ENCODE results near the gene DHRS7. TPM values are rescaled to one million over a fixed set of nuclear protein-coding genes. Genes with fewer than 3 reads are reported as not detected.

DHRS7 gene
- total and polyA plus RNA-seq, 2 experiments from 2014 or later = 39.3 to 39.4 TPM

- no peak for TF ChIP-seq CREB1 (CRISPR knock-in tag; IDR thresholded peaks at IDR 0.05; ENCODE audit: low read depth)
- TF ChIP-seq REST (IDR thresholded peaks at IDR 0.05; ENCODE audit: unreplicated experiment) = no peak
- no peak for TF ChIP-seq CTCF (conservative IDR thresholded peaks at IDR 0.05; ENCODE audit: low read depth in 2 of 2)
- TF ChIP-seq EZH2phosphoT487 (IDR thresholded peaks at IDR 0.05; ENCODE audit: unreplicated experiment) = no peak
These were observed 49.4 kb upstream of the DHRS7 start (continued) for GRCh38 chr14:60214415-60215126.

- Mint-ChIP-seq H3K27ac (no peak overlapping the region), H3K9me3 (no peaks in the 10 kb centered on the region), H3K27me3 (ENCODE audit: insufficient read depth, low read depth, poor library complexity) (peaks cover 3% of the 10 kb centered on the region), H3K4me3 (no peak overlapping the region), H3K36me3 (ENCODE audit: low read depth) (no peaks in the 10 kb centered on the region), H3K4me1 (peaks cover 9% of the 10 kb centered on the region)
- Histone ChIP-seq H3K4me3 (no peak overlapping the region), H3K27me3 (ENCODE audit: insufficient read depth) (no peaks in the 10 kb centered on the region), H3F3A (replicated peaks; ENCODE audit: low read depth) (no peaks in the 10 kb centered on the region), H3K27ac (ENCODE audit: low read depth) (no peak overlapping the region), H2AFZ (no peak overlapping the region), H3K4me1 (ENCODE audit: insufficient read depth) (peaks cover 16% of the 10 kb centered on the region; the same call in 1 of the 2 replicates), H3K79me2 (replicated peaks; ENCODE audit: insufficient read depth) (no peaks in the 10 kb centered on the region), H3K4me2 (no peak overlapping the region), H3K9me2 (ENCODE audit: insufficient read depth) (peaks cover 2% of the 10 kb centered on the region; the same call in 1 of the 2 replicates), H3K36me3 (ENCODE audit: insufficient read depth) (no peaks in the 10 kb centered on the region), H4K20me1 (replicated peaks; ENCODE audit: insufficient read depth) (no peaks in the 10 kb centered on the region)
- TF ChIP-seq CREB1 (CRISPR knock-in tag; IDR thresholded peaks at IDR 0.05; ENCODE audit: low read depth) = no peak
- no peak for TF ChIP-seq ZNF114 (CRISPR knock-in tag; IDR thresholded peaks at IDR 0.05)
- TF ChIP-seq ZNF331 (CRISPR knock-in tag; IDR thresholded peaks at IDR 0.05; ENCODE audit: low read depth) = no peak
- TF ChIP-seq NANOG (IDR thresholded peaks at IDR 0.05; ENCODE audit: borderline replicate concordance) = no peak
- TF ChIP-seq JUNB (IDR thresholded peaks at IDR 0.05; ENCODE audit: unreplicated experiment) = no peak
- no peak for TF ChIP-seq CTCF (conservative IDR thresholded peaks at IDR 0.05; ENCODE audit: low read depth in 2 of 2)
- TF ChIP-seq REST (IDR thresholded peaks at IDR 0.05; ENCODE audit: unreplicated experiment) = no peak
- no peak for TF ChIP-seq STAT1 (IDR thresholded peaks at IDR 0.05; ENCODE audit: unreplicated experiment)
- no peak for TF ChIP-seq EZH2 (IDR thresholded peaks at IDR 0.05; ENCODE audit: low read depth, unreplicated experiment)
- DNase-seq (ENCODE audit: low spot score) (no peak), ATAC-seq (no peak)
These were observed 48.8 kb upstream of the DHRS7 start for GRCh38 chr14:60214003-60214402.
